Activated naive CD4-positive, alpha-beta T cell (primary cell): ENCODE data around the gene COL8A2.

ENCODE experiments used
- DNase-seq, 4 experiments: peaks; one replicate each; lab custom pipeline; 2025; lab: John Stamatoyannopoulos, UW

COL8A2 gene

GRCh38 chr1:36157973-36158826, 33.2 kb upstream of the COL8A2 start:
- no peak for DNase-seq

- DNase-seq = no peak
These were observed 32.3 kb upstream of the COL8A2 start for GRCh38 chr1:36157115-36157903.

GRCh38 chr1:36156329-36157114, 31.5 kb upstream of the COL8A2 start:
- DNase-seq = peak; percentile 19 to 53 (median 26)

GRCh38 chr1:36155408-36156328, 30.6 kb upstream of the COL8A2 start, which contains the start of gene MAP7D1:
MAP7D1 (plus strand) TSS chr1:36156160; CDS start chr1:36156418, 258 bp downstream.
- peak; percentile 57 to 88 (median 78) for DNase-seq

- DNase-seq = no peak
These were observed 29.9 kb upstream of the COL8A2 start for GRCh38 chr1:36154765-36155407.

GRCh38 chr1:36154335-36154734, 29.3 kb upstream of the COL8A2 start:
- DNase-seq = no peak

GRCh38 chr1:36153476-36153875, 28.5 kb upstream of the COL8A2 start:
- DNase-seq = no peak

- DNase-seq = peak in 2 of 4 experiments; percentile 28 to 39
These were observed 26.8 kb upstream of the COL8A2 start for GRCh38 chr1:36151845-36152203.

- no peak for DNase-seq
These were observed 26.3 kb upstream of the COL8A2 start for GRCh38 chr1:36151134-36151844.

GRCh38 chr1:36150296-36151133, 25.5 kb upstream of the COL8A2 start:
- DNase-seq = peak in 3 of 4 experiments; percentile 18 to 41 (median 33)

GRCh38 chr1:36149973-36150295, 24.9 kb upstream of the COL8A2 start:
- DNase-seq = no peak

- peak; percentile 95 to 98 (median 98) for DNase-seq
These were observed 24.4 kb upstream of the COL8A2 start, which contains the start of gene TRAPPC3 for GRCh38 chr1:36149237-36149972. TRAPPC3 (minus strand) TSS chr1:36149486; CDS start chr1:36149378, 108 bp downstream.

GRCh38 chr1:36148821-36149236, 23.8 kb upstream of the COL8A2 start:
- DNase-seq = no peak

GRCh38 chr1:36144413-36144812, 19.4 kb upstream of the COL8A2 start:
- no peak for DNase-seq

- no peak for DNase-seq
These were observed 18.4 kb upstream of the COL8A2 start for GRCh38 chr1:36143424-36143823.

GRCh38 chr1:36142121-36142520, 17.1 kb upstream of the COL8A2 start:
- DNase-seq = no peak

- DNase-seq = no peak
These were observed 14.5 kb upstream of the COL8A2 start for GRCh38 chr1:36139521-36139920.

- no peak for DNase-seq
These were observed 12.8 kb upstream of the COL8A2 start for GRCh38 chr1:36137776-36138175.
